LNCaP clone FGC (cell line): ENCODE data around the gene TTC7B.

ENCODE experiments used
- DNase-seq: peaks from one replicate; pipeline ENCODE4 v3.0.0-alpha.2; 2011; ENCODE audit warnings: low read depth
- H3K4me3 ChIP-seq: 2 replicates; pipeline ENCODE4 v1.5.1; 2011; ENCODE audit warnings: mild to moderate bottlenecking, low read depth, low read length, control low read depth
- CTCF ChIP-seq: IDR thresholded peaks from 2 replicates; pipeline ENCODE4 v1.5.1; 2012; ENCODE audit warnings: mild to moderate bottlenecking; ENCODE audit not compliant: control insufficient read depth, insufficient read depth; ENCODE audit errors: extremely low read depth

The TTC7B gene

GRCh38 chr14:90566481-90566880 is 249.7 kb downstream of the TTC7B start:
- no peak for TF ChIP-seq CTCF
- no peak for DNase-seq

GRCh38 chr14:90564496-90564895 is 251.7 kb downstream of the TTC7B start:
- no peak overlapping the region for H3K4me3 ChIP-seq
- DNase-seq: no peak
- TF ChIP-seq CTCF: no peak

More at GRCh38 chr14:90566481-90566880, 249.7 kb downstream of the TTC7B start:
- H3K4me3 ChIP-seq: no peak overlapping the region

GRCh38 chr14:90562652-90563051 is 253.6 kb downstream of the TTC7B start:
- no peak overlapping the region for H3K4me3 ChIP-seq
- no peak for TF ChIP-seq CTCF
- no peak for DNase-seq

- TF ChIP-seq CTCF: no peak
- no peak overlapping the region for H3K4me3 ChIP-seq
- DNase-seq: no peak
Observed at GRCh38 chr14:90561920-90562319, 254.3 kb downstream of the TTC7B start.

- TF ChIP-seq CTCF: no peak
- H3K4me3 ChIP-seq: no peak overlapping the region
- no peak for DNase-seq
Observed at GRCh38 chr14:90560991-90561390, 255.2 kb downstream of the TTC7B start.

- DNase-seq: no peak
- no peak for TF ChIP-seq CTCF
- no peak overlapping the region for H3K4me3 ChIP-seq
Observed at GRCh38 chr14:90560558-90560957, 255.7 kb downstream of the TTC7B start.

- peak; percentile 27 for DNase-seq
- H3K4me3 ChIP-seq: no peak overlapping the region
- TF ChIP-seq CTCF: no peak
Observed at GRCh38 chr14:90559811-90560492, 256.3 kb downstream of the TTC7B start.
